Gastrocnemius medialis (tissue), 4 donors: ENCODE results near the gene GSK3B. TPM values are rescaled to one million over a fixed set of nuclear protein-coding genes. Genes with fewer than 3 reads are reported as not detected.

Experiments used
- ATAC-seq, 2 donors: fragments of 150-250 bp; one replicate each; pipeline ENCODE4 v1.9.1; 2016
- DNase-seq, 2 donors: peaks; one replicate each; pipeline ENCODE4 v3.0.0-alpha.2; 2019
- H3K27ac ChIP-seq, 4 donors: fragments of 200-600 bp; sonication (generic); 1 replicate in 1 of 4; 2 replicates in 3 of 4; pipeline ENCODE4 v1.5.1; 2016 to 2018; ENCODE audit warnings: mild to moderate bottlenecking in 2 of 4, moderate library complexity in 1 of 4
- H3K27me3 ChIP-seq, 3 donors: fragments of 200-600 bp; sonication (generic) in 2 of 3; 1 replicate in 1 of 3; 2 replicates in 2 of 3; pipeline versions ENCODE4 v1.5.1 to v1.6.0; 2016 to 2019; ENCODE audit warnings: mild to moderate bottlenecking in 1 of 3, moderate library complexity in 1 of 3
- H3K36me3 ChIP-seq, 2 donors: fragments of 200-600 bp; sonication (generic) in 1 of 2; one replicate each; pipeline ENCODE4 v1.5.1; 2017 to 2018
- H3K4me1 ChIP-seq, 2 donors: fragments of 200-600 bp; sonication (generic) in 1 of 2; one replicate each; pipeline ENCODE4 v1.5.1; 2016 to 2017; ENCODE audit warnings: mild to moderate bottlenecking in 2 of 2
- H3K4me3 ChIP-seq, 4 donors: fragments of 200-600 bp; sonication (generic) in 3 of 4; 1 replicate in 1 of 4; 2 replicates in 3 of 4; pipeline ENCODE4 v1.5.1; 2016 to 2019; ENCODE audit warnings: mild to moderate bottlenecking in 2 of 4
- H3K9me3 ChIP-seq, 3 donors: fragments of 200-600 bp; sonication (generic) in 2 of 3; 1 replicate in 1 of 3; 2 replicates in 2 of 3; pipeline ENCODE4 v1.5.1; 2016 to 2019
- POLR2A ChIP-seq, 2 donors: fragments of 450-650 bp; IDR thresholded peaks; one replicate each; pipeline ENCODE4 v1.6.1; 2017; ENCODE audit warnings: antibody characterized with exemption in 2 of 2, mild to moderate bottlenecking in 2 of 2, moderate library complexity in 2 of 2
- in situ Hi-C, 4 donors: fragments of 200-750 bp; cut with MboI; loops; one replicate each; pipeline versions ENCODE4 v1.15.0 to v1.8.0; 2017; ENCODE audit warnings: low sequenced_read_pairs in 4 of 4
- intact Hi-C: fragments of 100-400 bp; cut with DNase I; formaldehyde crosslinking; loops from one replicate; pipeline ENCODE4 v1.15.1; 2023; ENCODE audit warnings: low total_unique reads
- total RNA-seq, 4 donors: library from RNA; depleted of rRNA; stranded (reverse); fragments of >200 nt; gene quantifications; one replicate each; pipeline versions ENCODE4 v1.1.0 to v1.2.3, GENCODE V29; 2016
- TF ChIP-seq, protein P1 (sequence below), 5 experiments: fragments of 450-650 bp in 3 of 5; fragments of 200-600 bp in 2 of 5; sonication (generic) in 2 of 5; IDR thresholded peaks in 4 of 5; conservative IDR thresholded peaks in 1 of 5; 1 replicate in 4 of 5; 2 replicates in 1 of 5; pipeline ENCODE4 v1.5.1; 2016 to 2019; ENCODE audit warnings: antibody characterized with exemption in 5 of 5, mild to moderate bottlenecking in 3 of 5, moderate library complexity in 3 of 5

GSK3B gene
- total RNA-seq, 4 donors from 2014 or later, result 30.7 to 47.4 (median 35.4) TPM

GRCh38 chr3:119796368-119796767, 297.9 kb downstream of the GSK3B start:
- in situ Hi-C loops, result no loop called here
- Histone ChIP-seq H3K27me3 (no peaks in the 10 kb centered on the region), H3K4me3 (no peak overlapping the region), H3K36me3 (no peaks in the 10 kb centered on the region), H3K4me1 (no peaks in the 10 kb centered on the region), H3K9me3 (no peaks in the 10 kb centered on the region), H3K27ac (no peak overlapping the region)
- intact Hi-C loops, result no loop called here
- TF ChIP-seq POLR2A (IDR thresholded peaks at IDR 0.05), result no peak
- TF ChIP-seq, protein P1, sequence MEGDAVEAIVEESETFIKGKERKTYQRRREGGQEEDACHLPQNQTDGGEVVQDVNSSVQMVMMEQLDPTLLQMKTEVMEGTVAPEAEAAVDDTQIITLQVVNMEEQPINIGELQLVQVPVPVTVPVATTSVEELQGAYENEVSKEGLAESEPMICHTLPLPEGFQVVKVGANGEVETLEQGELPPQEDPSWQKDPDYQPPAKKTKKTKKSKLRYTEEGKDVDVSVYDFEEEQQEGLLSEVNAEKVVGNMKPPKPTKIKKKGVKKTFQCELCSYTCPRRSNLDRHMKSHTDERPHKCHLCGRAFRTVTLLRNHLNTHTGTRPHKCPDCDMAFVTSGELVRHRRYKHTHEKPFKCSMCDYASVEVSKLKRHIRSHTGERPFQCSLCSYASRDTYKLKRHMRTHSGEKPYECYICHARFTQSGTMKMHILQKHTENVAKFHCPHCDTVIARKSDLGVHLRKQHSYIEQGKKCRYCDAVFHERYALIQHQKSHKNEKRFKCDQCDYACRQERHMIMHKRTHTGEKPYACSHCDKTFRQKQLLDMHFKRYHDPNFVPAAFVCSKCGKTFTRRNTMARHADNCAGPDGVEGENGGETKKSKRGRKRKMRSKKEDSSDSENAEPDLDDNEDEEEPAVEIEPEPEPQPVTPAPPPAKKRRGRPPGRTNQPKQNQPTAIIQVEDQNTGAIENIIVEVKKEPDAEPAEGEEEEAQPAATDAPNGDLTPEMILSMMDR (IDR thresholded peaks at IDR 0.05 in 4 of 5, conservative IDR thresholded peaks at IDR 0.05 in 1 of 5), result no peak
- ATAC-seq (no peak), DNase-seq (no peak)

DNA sequence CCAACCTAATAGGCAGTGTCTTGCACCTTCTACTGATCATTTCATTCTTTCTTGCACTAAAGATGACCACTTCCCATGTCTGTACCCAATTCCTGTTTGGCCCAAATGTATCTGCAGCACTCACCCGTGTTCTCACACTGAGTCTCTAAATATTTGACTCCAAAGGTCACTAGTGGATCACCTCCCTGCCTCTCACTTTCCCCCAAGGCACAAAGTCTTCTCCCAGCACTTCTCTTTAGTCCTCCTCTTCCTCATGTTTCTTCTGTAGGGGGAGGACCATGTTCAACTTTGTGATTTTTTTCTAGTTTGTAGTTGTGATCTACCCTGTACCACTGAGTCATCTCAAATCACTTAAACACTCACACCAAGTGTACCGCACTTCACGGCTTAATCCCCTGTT, 298.4 kb downstream of the GSK3B start:
- Histone ChIP-seq H3K4me3 (no peak overlapping the region), H3K4me1 (no peaks in the 10 kb centered on the region), H3K36me3 (no peaks in the 10 kb centered on the region), H3K27ac (no peak overlapping the region), H3K27me3 (no peaks in the 10 kb centered on the region), H3K9me3 (no peaks in the 10 kb centered on the region)
- TF ChIP-seq, protein P1 (IDR thresholded peaks at IDR 0.05 in 4 of 5, conservative IDR thresholded peaks at IDR 0.05 in 1 of 5), result no peak
- TF ChIP-seq POLR2A (IDR thresholded peaks at IDR 0.05), result no peak
- in situ Hi-C loops, result no loop called here
- no peak for DNase-seq
- ATAC-seq, result no peak
- intact Hi-C loops, result no loop called here

- H3K27ac ChIP-seq, result no peak overlapping the region
- H3K4me3 ChIP-seq, result no peak overlapping the region
- ATAC-seq (no peak), DNase-seq (no peak)
- no peaks in the 10 kb centered on the region for H3K27me3 ChIP-seq
- no peaks in the 10 kb centered on the region for H3K9me3 ChIP-seq
- intact Hi-C loops (no loop called here), in situ Hi-C loops (no loop called here)
- H3K4me1 ChIP-seq, result no peaks in the 10 kb centered on the region
- TF ChIP-seq, protein P1 (IDR thresholded peaks at IDR 0.05 in 4 of 5, conservative IDR thresholded peaks at IDR 0.05 in 1 of 5), result no peak
- TF ChIP-seq POLR2A (IDR thresholded peaks at IDR 0.05), result no peak
- H3K36me3 ChIP-seq, result no peaks in the 10 kb centered on the region
Observed at GRCh38 chr3:119794971-119795612, 299.2 kb downstream of the GSK3B start.

DNA sequence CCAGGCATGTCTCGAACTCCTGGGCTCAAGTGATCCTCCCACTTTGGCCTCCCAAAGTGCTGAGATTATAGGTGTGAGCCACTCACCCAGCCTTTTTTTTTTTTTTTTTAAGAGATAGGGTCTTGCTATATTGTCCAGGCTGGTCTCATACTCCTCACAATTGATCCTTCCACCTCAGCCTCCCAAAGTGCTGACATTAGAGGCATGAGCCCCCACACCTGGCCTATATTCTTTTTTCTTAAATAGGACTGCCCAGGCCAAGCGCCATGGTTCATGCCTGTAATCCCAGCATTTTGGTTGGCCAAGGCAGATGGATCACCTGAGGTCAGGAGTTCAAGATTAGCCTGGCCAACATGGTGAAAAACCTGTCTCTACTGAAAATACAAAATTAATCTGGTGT, 299.8 kb downstream of the GSK3B start:
- DNase-seq (no peak), ATAC-seq (no peak)
- intact Hi-C loops (no loop called here), in situ Hi-C loops (no loop called here)
- H3K36me3 ChIP-seq, result no peaks in the 10 kb centered on the region
- H3K4me3 ChIP-seq, result no peak overlapping the region
- no peaks in the 10 kb centered on the region for H3K4me1 ChIP-seq
- TF ChIP-seq POLR2A (IDR thresholded peaks at IDR 0.05), result no peak
- TF ChIP-seq, protein P1 (IDR thresholded peaks at IDR 0.05 in 4 of 5, conservative IDR thresholded peaks at IDR 0.05 in 1 of 5), result no peak
- H3K27me3 ChIP-seq, result no peaks in the 10 kb centered on the region
- no peak overlapping the region for H3K27ac ChIP-seq
- H3K9me3 ChIP-seq, result no peaks in the 10 kb centered on the region

GRCh38 chr3:119792270-119792669, 302.0 kb downstream of the GSK3B start:
- Histone ChIP-seq H3K27ac (no peak overlapping the region), H3K27me3 (no peaks in the 10 kb centered on the region), H3K9me3 (no peaks in the 10 kb centered on the region), H3K4me1 (no peaks in the 10 kb centered on the region), H3K36me3 (no peaks in the 10 kb centered on the region), H3K4me3 (no peak overlapping the region)
- DNase-seq, result no peak
- intact Hi-C loops (no loop called here), in situ Hi-C loops (no loop called here)
- ATAC-seq, result no peak
- no peak for TF ChIP-seq POLR2A (IDR thresholded peaks at IDR 0.05)
- TF ChIP-seq, protein P1 (IDR thresholded peaks at IDR 0.05 in 4 of 5, conservative IDR thresholded peaks at IDR 0.05 in 1 of 5), result no peak
